SU-DHL-6 (cell line): ENCODE data around the gene ADSS2.

Experiments used
- EZH2phosphoT487 ChIP-seq: fragments of 200-600 bp; sonication (generic), shearing (Covaris generic); conservative IDR thresholded peaks from 2 replicates; pipeline ENCODE4 v1.6.1; 2018; ENCODE audit warnings: mild to moderate bottlenecking, antibody characterized with exemption, low read length, moderate library complexity, mixed read lengths
- TF ChIP-seq, protein P1 (sequence below): fragments of 200-600 bp; sonication (generic); IDR thresholded peaks from one replicate; pipeline ENCODE4 v1.5.1; 2017; ENCODE audit warnings: antibody characterized with exemption, mild to moderate bottlenecking, low read length, moderate library complexity; ENCODE audit not compliant: insufficient read depth, poor library complexity, severe bottlenecking

GRCh38 chr1:244400974-244401373 is 50.7 kb downstream of the ADSS2 start:
- TF ChIP-seq, protein P1, sequence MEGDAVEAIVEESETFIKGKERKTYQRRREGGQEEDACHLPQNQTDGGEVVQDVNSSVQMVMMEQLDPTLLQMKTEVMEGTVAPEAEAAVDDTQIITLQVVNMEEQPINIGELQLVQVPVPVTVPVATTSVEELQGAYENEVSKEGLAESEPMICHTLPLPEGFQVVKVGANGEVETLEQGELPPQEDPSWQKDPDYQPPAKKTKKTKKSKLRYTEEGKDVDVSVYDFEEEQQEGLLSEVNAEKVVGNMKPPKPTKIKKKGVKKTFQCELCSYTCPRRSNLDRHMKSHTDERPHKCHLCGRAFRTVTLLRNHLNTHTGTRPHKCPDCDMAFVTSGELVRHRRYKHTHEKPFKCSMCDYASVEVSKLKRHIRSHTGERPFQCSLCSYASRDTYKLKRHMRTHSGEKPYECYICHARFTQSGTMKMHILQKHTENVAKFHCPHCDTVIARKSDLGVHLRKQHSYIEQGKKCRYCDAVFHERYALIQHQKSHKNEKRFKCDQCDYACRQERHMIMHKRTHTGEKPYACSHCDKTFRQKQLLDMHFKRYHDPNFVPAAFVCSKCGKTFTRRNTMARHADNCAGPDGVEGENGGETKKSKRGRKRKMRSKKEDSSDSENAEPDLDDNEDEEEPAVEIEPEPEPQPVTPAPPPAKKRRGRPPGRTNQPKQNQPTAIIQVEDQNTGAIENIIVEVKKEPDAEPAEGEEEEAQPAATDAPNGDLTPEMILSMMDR, result no peak
- TF ChIP-seq EZH2phosphoT487, result no peak
